ENCODE data around the gene PLEKHA1. TPM values are rescaled to one million over a fixed set of nuclear protein-coding genes. Genes with fewer than 3 reads are reported as not detected.

PLEKHA1 gene
- total and polyA plus RNA-seq, 2 donors (not counting 3 experiments of a cell fraction or from before 2014, with no cell fraction given): 21.6 to 58.8 TPM

DNA sequence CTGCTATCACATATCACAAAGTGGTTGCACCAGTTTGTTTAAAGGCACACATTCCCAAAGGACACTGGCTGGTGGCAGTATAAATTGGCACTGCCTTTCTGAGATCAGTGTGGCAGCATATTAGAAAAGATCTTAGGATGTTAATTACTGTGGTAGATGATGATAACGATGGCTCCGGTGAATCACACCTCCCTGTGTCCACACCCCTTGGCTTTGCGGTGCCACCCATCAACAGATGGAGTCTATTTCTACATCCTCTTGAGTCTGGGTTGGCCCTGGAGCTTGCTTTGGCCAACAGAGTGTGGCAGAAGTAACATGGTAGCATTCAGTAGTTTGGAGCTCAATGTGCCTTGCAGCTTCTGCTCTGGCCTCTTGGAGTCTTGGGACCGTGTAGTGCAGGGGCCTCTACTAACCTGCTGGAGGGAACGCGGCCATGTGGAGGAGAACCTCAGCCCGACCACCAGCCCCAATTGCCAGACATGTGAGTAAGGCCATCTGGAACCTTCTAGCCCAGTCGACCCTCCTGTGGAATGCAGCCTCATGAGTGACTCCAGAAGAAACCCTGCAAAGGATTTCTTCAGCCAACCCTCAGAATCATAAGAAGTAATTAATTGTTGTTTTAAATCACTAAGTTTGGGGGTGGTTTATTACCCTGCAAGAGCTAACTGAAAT is 27.2 kb upstream of the PLEKHA1 start:
- POLR2A ChIA-PET: no interaction called here
- dilution Hi-C loops (cut with MboI; ENCODE audit: extremely low pct_ligation_motif_present, low sequenced_read_pairs): no loop called here
- H3K27ac ChIP-seq (ENCODE audit: insufficient read depth, low read depth, low read length): no peak overlapping the region

More for the DNA sequence above, 27.2 kb upstream of the PLEKHA1 start:
- Histone ChIP-seq H3K27me3 (ENCODE audit: control insufficient read depth in 2 of 2, insufficient read depth in 2 of 2, low read length in 2 of 2) (peaks cover 0 to 2% of the 10 kb centered on the region in 2 experiments), H3K9ac (replicated peaks; ENCODE audit: extremely low read depth, insufficient read depth, low read length) (no peak overlapping the region), H3K4me1 (ENCODE audit: control insufficient read depth, extremely low read depth, insufficient read depth, low read length) (no peaks in the 10 kb centered on the region), H3K4me3 (replicated peaks in 1 of 3; ENCODE audit: insufficient read depth in 1 of 3, low read depth in 1 of 3, low read length in 3 of 3) (no peak overlapping the region), H3K79me2 (ENCODE audit: control insufficient read depth, insufficient read depth, low read length) (no peaks in the 10 kb centered on the region), H3K9me1 (replicated peaks; ENCODE audit: control insufficient read depth, extremely low read depth, insufficient read depth, low read length) (no peaks in the 10 kb centered on the region), H4K20me1 (replicated peaks; ENCODE audit: control insufficient read depth, extremely low read depth, insufficient read depth, low read length) (no peaks in the 10 kb centered on the region), H3K9me3 (replicated peaks; ENCODE audit: control insufficient read depth, insufficient read depth, low read length) (no peaks in the 10 kb centered on the region), H3K4me2 (ENCODE audit: insufficient read depth, low read length) (no peak overlapping the region), H2AFZ (ENCODE audit: low read depth, low read length) (no peak overlapping the region), H3K36me3 (ENCODE audit: control insufficient read depth in 2 of 2, extremely low read depth in 1 of 2, insufficient read depth in 2 of 2, low read length in 2 of 2) (no peaks in the 10 kb centered on the region)
- CTCF ChIA-PET: interaction anchor here (0.9 kb wide), 1 partner anchor 218 kb away, joined by 4 read pairs; no protein-coding TSS in a partner anchor
- BruUV-seq (replicated peaks): no TSS peak
- DNase-seq (ENCODE audit: low read depth, low spot score) (no peak), FAIRE-seq (no peak)
- intact Hi-C loops (cut with micrococcal nuclease): no loop called here
- TF ChIP-seq, protein P1, sequence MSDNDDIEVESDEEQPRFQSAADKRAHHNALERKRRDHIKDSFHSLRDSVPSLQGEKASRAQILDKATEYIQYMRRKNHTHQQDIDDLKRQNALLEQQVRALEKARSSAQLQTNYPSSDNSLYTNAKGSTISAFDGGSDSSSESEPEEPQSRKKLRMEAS (IDR thresholded peaks at IDR 0.05; ENCODE audit: insufficient read depth, insufficient read length): no peak
- TF ChIP-seq, protein P2, sequence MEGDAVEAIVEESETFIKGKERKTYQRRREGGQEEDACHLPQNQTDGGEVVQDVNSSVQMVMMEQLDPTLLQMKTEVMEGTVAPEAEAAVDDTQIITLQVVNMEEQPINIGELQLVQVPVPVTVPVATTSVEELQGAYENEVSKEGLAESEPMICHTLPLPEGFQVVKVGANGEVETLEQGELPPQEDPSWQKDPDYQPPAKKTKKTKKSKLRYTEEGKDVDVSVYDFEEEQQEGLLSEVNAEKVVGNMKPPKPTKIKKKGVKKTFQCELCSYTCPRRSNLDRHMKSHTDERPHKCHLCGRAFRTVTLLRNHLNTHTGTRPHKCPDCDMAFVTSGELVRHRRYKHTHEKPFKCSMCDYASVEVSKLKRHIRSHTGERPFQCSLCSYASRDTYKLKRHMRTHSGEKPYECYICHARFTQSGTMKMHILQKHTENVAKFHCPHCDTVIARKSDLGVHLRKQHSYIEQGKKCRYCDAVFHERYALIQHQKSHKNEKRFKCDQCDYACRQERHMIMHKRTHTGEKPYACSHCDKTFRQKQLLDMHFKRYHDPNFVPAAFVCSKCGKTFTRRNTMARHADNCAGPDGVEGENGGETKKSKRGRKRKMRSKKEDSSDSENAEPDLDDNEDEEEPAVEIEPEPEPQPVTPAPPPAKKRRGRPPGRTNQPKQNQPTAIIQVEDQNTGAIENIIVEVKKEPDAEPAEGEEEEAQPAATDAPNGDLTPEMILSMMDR (IDR thresholded peaks at IDR 0.05; ENCODE audit: extremely low read depth in 1 of 2, insufficient read depth in 1 of 2, low read depth in 1 of 2, low read length in 2 of 2): no peak
- no peak for TF ChIP-seq MYC (IDR thresholded peaks at IDR 0.05; ENCODE audit: low read depth, low read length)
- no peak for TF ChIP-seq FOS (IDR thresholded peaks at IDR 0.05; ENCODE audit: borderline replicate concordance, insufficient read depth, low read length)
- TF ChIP-seq POLR2AphosphoS5 (IDR thresholded peaks at IDR 0.05; ENCODE audit: insufficient read depth, low read depth, low read length): no peak
- TF ChIP-seq EZH2 (IDR thresholded peaks at IDR 0.05; ENCODE audit: borderline replicate concordance, low read depth, low read length, severe bottlenecking): no peak
- no peak for TF ChIP-seq JUN (IDR thresholded peaks at IDR 0.05; ENCODE audit: borderline replicate concordance, insufficient read depth, insufficient read length, low read depth)
- no peak for TF ChIP-seq GATA2 (IDR thresholded peaks at IDR 0.05; ENCODE audit: insufficient read depth, insufficient read length, low read depth, low read length)
- no peak for TF ChIP-seq POLR2A (IDR thresholded peaks at IDR 0.05; ENCODE audit: low read depth, low read length)
